Astrocyte (in vitro differentiated cells and primary cell): ENCODE measurements around the gene CERS4. TPM values are rescaled to one million over a fixed set of nuclear protein-coding genes. Genes with fewer than 3 reads are reported as not detected.

ENCODE experiments used
- DNase-seq: peaks from one replicate; pipeline ENCODE4 v3.0.0-alpha.2; 2010; ENCODE audit warnings: low read depth
- FAIRE-seq: peaks from 2 replicates; lab custom pipeline; 2011; peaks lifted over from hg19 to GRCh38; lab: Jason Lieb, UNC
- H2AFZ ChIP-seq: 2 replicates; pipeline ENCODE4 v1.6.0; 2012; ENCODE audit warnings: low read depth, low read length, inconsistent platforms
- H3K27ac ChIP-seq: 2 replicates; pipeline ENCODE4 v1.5.1; 2011; ENCODE audit warnings: low read depth, low read length, inconsistent platforms
- H3K27me3 ChIP-seq: 2 replicates; pipeline ENCODE4 v1.6.0; 2011; ENCODE audit warnings: low read length, inconsistent platforms; ENCODE audit not compliant: insufficient read depth
- H3K36me3 ChIP-seq: 2 replicates; pipeline ENCODE4 v1.5.1; 2011; ENCODE audit warnings: low read length, inconsistent platforms; ENCODE audit not compliant: insufficient read depth
- H3K4me1 ChIP-seq: 2 replicates; pipeline ENCODE4 v1.5.1; 2011; ENCODE audit warnings: low read length, inconsistent platforms; ENCODE audit not compliant: insufficient read depth
- H3K4me2 ChIP-seq: 2 replicates; pipeline ENCODE4 v1.6.0; 2012; ENCODE audit warnings: low read length, inconsistent platforms
- H3K4me3 ChIP-seq: 2 replicates; pipeline ENCODE4 v1.5.1; 2011; ENCODE audit warnings: low read depth, mild to moderate bottlenecking, low read length, inconsistent platforms; ENCODE audit not compliant: insufficient read depth
- H3K79me2 ChIP-seq: 2 replicates; pipeline ENCODE4 v1.6.0; 2012; ENCODE audit warnings: mild to moderate bottlenecking, low read length, inconsistent platforms; ENCODE audit not compliant: insufficient read depth
- H3K9ac ChIP-seq: 2 replicates; pipeline ENCODE4 v1.6.0; 2012; ENCODE audit warnings: mild to moderate bottlenecking, low read length, inconsistent platforms
- H3K9me3 ChIP-seq: 2 replicates; pipeline ENCODE4 v1.5.1; 2012; ENCODE audit warnings: low read depth, mild to moderate bottlenecking, low read length, inconsistent platforms; ENCODE audit not compliant: insufficient read depth
- H4K20me1 ChIP-seq: 2 replicates; pipeline ENCODE4 v1.6.0; 2012; ENCODE audit warnings: low read length, inconsistent platforms; ENCODE audit not compliant: insufficient read depth
- H3K27ac Mint-ChIP-seq: one replicate; pipeline ENCODE4 v1.8.0; 2021; ENCODE audit warnings: mild to moderate bottlenecking, mixed read lengths; ENCODE audit not compliant: unreplicated experiment
- H3K27me3 Mint-ChIP-seq: one replicate; pipeline ENCODE4 v1.8.0; 2021; ENCODE audit warnings: low read depth, mixed read lengths; ENCODE audit not compliant: unreplicated experiment
- H3K36me3 Mint-ChIP-seq: one replicate; pipeline ENCODE4 v1.8.0; 2021; ENCODE audit warnings: low read depth, mixed read lengths; ENCODE audit not compliant: unreplicated experiment
- H3K4me1 Mint-ChIP-seq: one replicate; pipeline ENCODE4 v1.8.0; 2021; ENCODE audit warnings: low read depth, mixed read lengths; ENCODE audit not compliant: unreplicated experiment
- H3K4me3 Mint-ChIP-seq: one replicate; pipeline ENCODE4 v1.8.0; 2021; ENCODE audit warnings: mild to moderate bottlenecking, moderate library complexity, mixed read lengths; ENCODE audit not compliant: unreplicated experiment
- H3K9me3 Mint-ChIP-seq: one replicate; pipeline ENCODE4 v1.8.0; 2021; ENCODE audit warnings: mild to moderate bottlenecking, mixed read lengths; ENCODE audit not compliant: unreplicated experiment
- EZH2 ChIP-seq: IDR thresholded peaks from 2 replicates; pipeline ENCODE4 v1.6.1; 2012; ENCODE audit warnings: mild to moderate bottlenecking, low read length, inconsistent platforms; ENCODE audit not compliant: insufficient read depth
- total RNA-seq: library from RNA; stranded (reverse); gene quantifications from 2 replicates; pipeline ENCODE4 v1.2.1, GENCODE V29; 2021
- TF ChIP-seq, protein P1 (sequence below): IDR thresholded peaks from 2 replicates; pipeline ENCODE4 v1.5.1; 2011; ENCODE audit warnings: low read depth, mild to moderate bottlenecking, inconsistent platforms, low read length, moderate library complexity; ENCODE audit not compliant: insufficient read depth

Gene CERS4
- total RNA-seq, 1 donor from 2014 or later, result 15.7 TPM

- no peaks in the 10 kb centered on the region for H3K27me3 ChIP-seq
- H3K4me1 ChIP-seq, result no peaks in the 10 kb centered on the region
- peak; percentile 27 for DNase-seq
- H4K20me1 ChIP-seq, result no peaks in the 10 kb centered on the region
- H3K4me2 ChIP-seq, result no peak overlapping the region
- H3K27me3 Mint-ChIP-seq, result no peaks in the 10 kb centered on the region
- H3K36me3 Mint-ChIP-seq, result peaks cover 4% of the 10 kb centered on the region
- H3K79me2 ChIP-seq, result no peaks in the 10 kb centered on the region
- no peak overlapping the region for H3K4me3 ChIP-seq
- TF ChIP-seq, protein P1, sequence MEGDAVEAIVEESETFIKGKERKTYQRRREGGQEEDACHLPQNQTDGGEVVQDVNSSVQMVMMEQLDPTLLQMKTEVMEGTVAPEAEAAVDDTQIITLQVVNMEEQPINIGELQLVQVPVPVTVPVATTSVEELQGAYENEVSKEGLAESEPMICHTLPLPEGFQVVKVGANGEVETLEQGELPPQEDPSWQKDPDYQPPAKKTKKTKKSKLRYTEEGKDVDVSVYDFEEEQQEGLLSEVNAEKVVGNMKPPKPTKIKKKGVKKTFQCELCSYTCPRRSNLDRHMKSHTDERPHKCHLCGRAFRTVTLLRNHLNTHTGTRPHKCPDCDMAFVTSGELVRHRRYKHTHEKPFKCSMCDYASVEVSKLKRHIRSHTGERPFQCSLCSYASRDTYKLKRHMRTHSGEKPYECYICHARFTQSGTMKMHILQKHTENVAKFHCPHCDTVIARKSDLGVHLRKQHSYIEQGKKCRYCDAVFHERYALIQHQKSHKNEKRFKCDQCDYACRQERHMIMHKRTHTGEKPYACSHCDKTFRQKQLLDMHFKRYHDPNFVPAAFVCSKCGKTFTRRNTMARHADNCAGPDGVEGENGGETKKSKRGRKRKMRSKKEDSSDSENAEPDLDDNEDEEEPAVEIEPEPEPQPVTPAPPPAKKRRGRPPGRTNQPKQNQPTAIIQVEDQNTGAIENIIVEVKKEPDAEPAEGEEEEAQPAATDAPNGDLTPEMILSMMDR, result peak; percentile 83
- no peak for TF ChIP-seq EZH2
- H3K36me3 ChIP-seq, result no peaks in the 10 kb centered on the region
- no peak for FAIRE-seq
- H3K9me3 ChIP-seq, result no peaks in the 10 kb centered on the region
- no peak overlapping the region for H3K4me3 Mint-ChIP-seq
- H3K27ac ChIP-seq, result no peak overlapping the region
- H3K27ac Mint-ChIP-seq, result no peak overlapping the region
- no peak overlapping the region for H3K9ac ChIP-seq
- peaks cover 5% of the 10 kb centered on the region for H3K9me3 Mint-ChIP-seq
- H2AFZ ChIP-seq, result no peak overlapping the region
- H3K4me1 Mint-ChIP-seq, result no peaks in the 10 kb centered on the region
Measured at GRCh38 chr19:8252922-8253589, 43.9 kb downstream of the CERS4 start.

DNA sequence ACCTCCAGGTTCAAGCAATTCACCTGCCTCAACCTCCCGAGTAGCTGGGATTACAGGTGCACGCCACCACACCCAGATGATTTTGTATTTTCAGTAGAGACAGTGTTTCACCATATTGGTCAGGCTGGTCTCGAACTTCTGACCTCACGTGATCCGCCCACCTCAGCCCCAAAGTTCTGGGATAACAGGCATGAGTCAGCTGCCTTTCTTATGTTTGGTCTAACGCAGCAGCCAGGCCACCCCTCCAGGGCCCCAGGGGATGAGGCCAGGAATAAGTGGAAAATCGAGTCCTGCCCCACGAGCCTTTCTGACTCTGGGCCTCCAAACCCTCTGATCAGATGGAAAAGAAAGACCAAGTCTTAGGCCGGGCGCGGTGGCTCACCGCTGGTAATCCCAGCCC is 44.5 kb downstream of the CERS4 start:
- H3K4me1 ChIP-seq, result no peaks in the 10 kb centered on the region
- Mint-ChIP-seq H3K36me3 (peaks cover 6% of the 10 kb centered on the region), H3K4me1 (no peaks in the 10 kb centered on the region), H3K9me3 (no peaks in the 10 kb centered on the region), H3K4me3 (no peak overlapping the region), H3K27me3 (no peaks in the 10 kb centered on the region), H3K27ac (no peak overlapping the region)
- H4K20me1 ChIP-seq, result no peaks in the 10 kb centered on the region
- FAIRE-seq (no peak), DNase-seq (no peak)
- no peak overlapping the region for H3K4me3 ChIP-seq
- H3K27ac ChIP-seq, result no peak overlapping the region
- no peak overlapping the region for H3K9ac ChIP-seq
- H2AFZ ChIP-seq, result no peak overlapping the region
- no peaks in the 10 kb centered on the region for H3K27me3 ChIP-seq
- H3K79me2 ChIP-seq, result no peaks in the 10 kb centered on the region
- H3K4me2 ChIP-seq, result no peak overlapping the region
- H3K9me3 ChIP-seq, result no peaks in the 10 kb centered on the region
- H3K36me3 ChIP-seq, result no peaks in the 10 kb centered on the region
- TF ChIP-seq, protein P1, result no peak
- TF ChIP-seq EZH2, result no peak

DNA sequence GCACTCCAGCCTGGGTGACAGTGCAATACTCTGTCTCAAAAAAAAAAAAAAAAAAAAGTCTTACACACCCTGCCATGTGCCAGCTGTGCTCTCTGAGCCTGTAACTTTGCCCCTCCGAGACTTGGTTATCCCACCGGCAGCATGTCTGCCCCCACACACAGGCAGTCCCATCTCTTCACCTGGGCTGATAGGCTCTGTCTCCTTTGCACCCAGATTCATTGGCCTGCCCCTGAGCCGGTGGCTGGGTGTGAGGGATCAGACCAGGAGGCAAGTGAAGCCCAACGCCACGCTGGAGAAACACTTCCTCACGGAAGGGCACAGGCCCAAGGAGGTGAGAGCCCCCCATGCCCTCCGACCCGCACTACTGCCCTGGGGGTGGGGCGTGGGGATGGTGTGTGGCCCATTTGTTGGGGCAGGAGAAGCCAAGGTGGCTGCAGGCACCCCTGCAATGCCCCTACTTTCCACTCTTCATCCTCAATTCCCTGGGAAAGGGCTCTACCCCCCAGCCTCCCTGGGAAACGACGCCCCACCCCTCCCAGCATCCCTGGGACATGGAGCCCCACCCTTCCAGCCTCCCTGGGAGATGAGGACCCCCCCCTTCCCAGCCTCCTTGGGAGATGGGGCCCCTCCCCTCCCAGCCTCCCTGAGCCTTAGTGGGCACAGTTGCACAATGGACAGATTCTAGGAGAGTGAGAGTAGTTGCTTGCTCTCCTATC is 45.3 kb downstream of the CERS4 start:
- no peak for FAIRE-seq
- H3K27ac Mint-ChIP-seq, result no peak overlapping the region

More for the DNA sequence above, 45.3 kb downstream of the CERS4 start:
- H2AFZ ChIP-seq, result no peak overlapping the region
- H3K4me3 ChIP-seq, result no peak overlapping the region
- Mint-ChIP-seq H3K27me3 (no peaks in the 10 kb centered on the region), H3K36me3 (peaks cover 6% of the 10 kb centered on the region), H3K4me3 (no peak overlapping the region), H3K9me3 (no peaks in the 10 kb centered on the region), H3K4me1 (no peaks in the 10 kb centered on the region)
- no peak overlapping the region for H3K9ac ChIP-seq
- no peak for DNase-seq
- no peak overlapping the region for H3K27ac ChIP-seq
- no peaks in the 10 kb centered on the region for H3K4me1 ChIP-seq
- TF ChIP-seq, protein P1, result no peak
- TF ChIP-seq EZH2, result no peak
- no peak overlapping the region for H3K4me2 ChIP-seq
- H3K79me2 ChIP-seq, result no peaks in the 10 kb centered on the region
- H3K27me3 ChIP-seq, result no peaks in the 10 kb centered on the region
- no peaks in the 10 kb centered on the region for H3K36me3 ChIP-seq
- H4K20me1 ChIP-seq, result no peaks in the 10 kb centered on the region
- H3K9me3 ChIP-seq, result no peaks in the 10 kb centered on the region
